CD4-positive, alpha-beta T cell treated with Interleukin-4 for 1 hour (primary cell): ENCODE data around the gene UBP1.
"Not testable (repeated sequence)": the region's sequence is repeated elsewhere in the genome, so short reads cannot be mapped to it uniquely, and the experiment has no call there.

Experiments
- DNase-seq, 2 donors: peaks; one replicate each; pipeline ENCODE4 v3.0.0-alpha.2; 2020 to 2022

UBP1 gene

DNA sequence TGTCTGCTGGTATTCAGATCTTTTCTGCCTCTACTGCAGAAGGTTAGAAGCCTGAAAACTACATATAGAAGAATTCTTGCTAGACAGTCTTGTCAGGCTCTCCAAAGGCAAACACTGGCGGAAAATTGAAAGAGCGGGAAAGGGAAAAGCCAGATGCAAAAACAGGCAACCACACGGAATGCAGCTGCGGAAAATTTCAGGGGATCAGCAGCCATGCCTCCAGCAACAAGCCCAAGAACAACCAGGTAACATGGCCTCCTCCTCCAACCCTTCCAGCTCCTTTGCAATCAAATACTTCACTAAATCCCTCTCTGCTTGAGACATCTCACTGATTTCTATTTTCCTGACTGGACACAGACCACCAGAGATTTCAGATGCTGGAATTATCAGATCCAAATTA is 9.6 kb downstream of the UBP1 start:
- no peak for DNase-seq

DNA sequence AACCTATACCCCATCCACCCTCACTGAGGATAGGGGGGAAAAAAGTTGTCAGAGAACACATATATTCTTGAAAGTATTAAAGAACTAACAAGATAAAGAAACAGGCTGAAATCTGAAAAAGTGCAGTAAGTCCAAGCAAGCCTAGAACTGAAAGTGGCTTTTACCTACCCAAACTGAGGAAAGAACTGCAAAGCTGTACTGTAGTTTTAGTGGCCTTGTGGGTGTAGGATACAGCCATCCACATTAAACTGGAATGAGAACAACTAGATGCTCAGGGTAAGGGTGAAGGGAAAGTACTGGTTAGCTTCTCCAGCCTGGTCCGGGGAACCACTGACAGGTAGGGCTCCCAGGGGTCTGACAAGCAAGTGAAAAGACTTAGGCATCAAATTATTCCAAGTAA is 10.1 kb downstream of the UBP1 start:
- no peak for DNase-seq

DNA sequence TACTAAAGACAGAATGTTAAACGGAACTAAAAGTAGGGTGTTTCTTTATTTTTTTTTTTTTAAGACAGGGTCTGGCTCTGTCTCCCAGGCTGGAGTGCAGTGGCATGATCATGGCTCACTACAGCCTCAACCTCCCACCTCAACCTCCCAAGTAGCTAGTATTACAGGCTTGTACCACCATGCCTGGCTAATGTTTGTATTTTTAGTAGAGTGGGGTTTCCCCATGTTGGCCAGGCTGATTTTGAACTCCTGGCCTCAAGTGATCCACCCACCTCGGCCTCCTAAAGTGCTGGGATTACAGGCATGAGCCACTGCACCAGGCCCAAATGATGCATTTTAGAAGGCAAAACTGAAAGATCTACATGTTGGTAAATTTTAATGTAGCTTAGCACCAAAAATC is 10.9 kb downstream of the UBP1 start:
- not testable (repeated sequence) for DNase-seq

DNA sequence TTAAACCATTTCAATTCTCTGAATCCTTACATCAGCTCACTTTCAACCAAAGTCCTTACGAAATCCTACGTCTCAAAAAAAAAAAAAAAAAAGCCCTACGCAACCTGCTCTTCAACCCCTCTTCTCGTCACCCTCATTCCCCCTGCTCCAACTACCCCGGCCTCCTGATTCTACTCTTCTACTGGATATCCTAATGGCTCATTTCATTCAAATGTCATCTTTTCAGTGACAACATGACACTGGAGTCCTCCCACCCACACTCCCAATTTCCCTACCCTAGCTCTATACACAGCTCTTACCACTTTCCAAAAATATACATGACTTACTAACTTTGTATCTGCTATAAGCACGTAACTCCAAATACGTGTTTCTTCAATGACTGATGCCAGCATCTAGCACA is 11.5 kb downstream of the UBP1 start:
- no peak for DNase-seq

DNA sequence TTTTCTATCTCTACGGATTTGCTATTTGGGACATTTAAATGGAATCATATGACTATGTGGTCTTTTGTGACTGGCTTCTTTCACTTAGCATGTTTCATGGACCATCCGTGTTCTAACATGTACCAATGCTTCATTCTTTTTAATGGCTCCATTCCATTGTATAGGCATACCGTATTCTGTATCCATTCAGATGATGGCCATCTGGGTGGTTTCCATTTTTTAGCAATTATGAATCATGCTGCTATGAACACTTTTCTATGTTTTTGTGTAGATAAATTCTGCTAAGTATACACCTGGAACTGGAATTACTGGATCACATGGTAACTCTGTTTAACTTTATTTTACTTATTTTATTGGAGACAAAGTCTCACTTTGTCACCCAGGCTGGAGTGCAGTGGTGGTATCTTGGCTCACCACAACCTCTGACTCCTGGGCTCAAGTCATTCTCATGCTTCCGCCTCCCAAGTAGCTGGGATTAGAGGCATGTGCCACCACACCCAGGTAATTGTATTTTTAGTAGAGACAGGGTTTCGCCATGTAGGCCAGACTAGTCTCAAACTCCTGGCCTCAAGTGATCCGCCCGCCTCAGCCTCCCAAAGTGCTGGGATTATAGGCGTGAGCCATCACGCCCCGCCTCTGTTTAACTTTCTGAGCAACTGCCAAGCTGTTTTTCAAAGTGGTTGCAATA is 13.4 kb downstream of the UBP1 start:
- DNase-seq = no peak

DNA sequence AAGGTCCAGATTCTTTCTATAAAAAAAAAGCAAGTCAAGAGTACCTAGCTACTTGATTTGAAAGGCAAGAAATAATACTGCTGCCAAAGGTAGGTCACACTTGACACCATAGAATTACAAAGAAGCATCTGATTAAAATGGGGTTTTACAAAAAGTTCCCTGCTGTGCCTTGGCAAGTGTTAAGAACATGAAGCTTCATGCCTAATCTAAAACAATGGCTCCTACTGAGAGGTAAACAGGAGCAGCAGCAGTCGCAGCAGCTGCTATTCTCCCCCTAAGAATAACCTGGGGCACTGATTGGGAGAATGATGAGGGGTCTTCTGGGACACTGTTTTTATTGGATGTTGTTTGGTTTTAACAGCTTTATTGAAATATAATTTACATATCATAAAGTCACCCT is 14.1 kb downstream of the UBP1 start:
- no peak for DNase-seq

DNA sequence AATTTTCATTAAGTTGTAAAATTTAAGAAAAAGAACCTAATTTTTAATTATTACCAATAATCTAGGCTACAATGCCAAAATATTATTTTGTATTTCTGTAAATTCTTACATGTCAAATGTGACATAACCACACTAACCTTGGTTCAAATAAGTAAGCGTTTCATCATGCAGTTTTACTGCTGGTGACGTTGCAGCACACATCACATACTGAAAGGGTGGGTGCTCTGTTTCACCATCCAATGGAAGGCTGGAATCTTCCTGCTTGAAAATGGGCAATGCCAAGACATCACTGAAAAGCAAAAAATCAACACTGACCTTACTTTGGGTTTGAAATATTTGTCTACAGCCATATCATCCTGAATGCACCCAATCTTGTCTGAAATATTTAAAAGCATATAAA is 14.8 kb downstream of the UBP1 start:
- DNase-seq = no peak

DNA sequence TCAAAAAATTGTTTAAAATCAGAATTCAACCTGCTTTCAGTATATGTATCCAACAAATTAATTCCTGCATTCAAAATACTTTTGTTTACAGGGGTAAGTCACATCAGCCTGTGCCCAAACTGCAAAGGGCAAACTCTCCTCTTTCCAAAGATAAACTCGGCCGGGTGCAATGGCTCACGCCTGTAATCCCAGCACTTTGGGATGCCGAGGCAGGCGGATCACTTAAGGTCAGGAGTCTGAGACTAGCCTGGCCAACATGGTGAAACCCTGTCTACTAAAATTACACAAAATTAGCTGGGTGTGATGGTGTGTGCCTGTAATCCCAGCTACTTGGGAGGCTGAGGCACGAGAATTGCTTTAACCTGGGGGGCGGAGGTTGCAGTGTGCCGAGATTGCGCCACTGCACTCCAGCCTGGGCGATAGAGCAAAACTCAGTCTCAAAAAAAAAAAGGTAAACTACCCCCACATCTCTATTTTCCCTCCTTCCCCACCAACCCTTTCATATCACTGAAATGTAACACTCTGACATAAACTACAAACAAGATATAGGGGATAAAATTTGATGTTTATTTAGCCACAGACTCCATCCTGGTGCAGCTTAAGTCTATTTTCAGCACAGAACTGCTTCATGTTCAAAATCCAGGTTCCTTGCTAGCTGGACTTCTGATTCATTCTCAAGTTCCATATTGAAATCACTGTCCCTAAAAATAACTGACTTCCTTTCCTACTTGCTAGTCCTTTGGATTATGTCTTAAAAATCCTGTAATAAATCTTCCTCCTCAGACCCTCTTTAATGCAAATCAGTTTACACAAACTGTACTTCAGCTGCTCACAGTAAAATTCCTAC is 15.4 kb downstream of the UBP1 start:
- no peak for DNase-seq

DNA sequence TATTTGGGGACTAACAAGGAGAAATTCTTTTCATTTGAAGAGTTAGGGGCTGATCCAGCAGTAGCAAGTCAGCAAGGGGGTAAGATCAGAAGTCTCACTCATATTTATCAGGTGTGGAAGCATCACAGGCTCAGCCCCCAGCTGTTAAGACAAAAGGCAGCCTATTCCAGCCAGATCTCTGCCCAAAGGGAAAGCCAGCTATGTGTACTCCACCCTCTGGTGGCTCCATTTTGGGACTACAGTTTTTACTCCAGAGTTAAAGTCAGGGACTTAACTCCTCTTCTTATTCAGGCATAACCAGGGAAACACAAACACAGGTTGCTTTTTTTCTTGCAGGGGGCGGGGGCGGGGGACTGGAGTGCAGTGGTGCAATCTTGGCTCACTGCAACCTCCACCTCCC is 19.2 kb downstream of the UBP1 start:
- no peak for DNase-seq

DNA sequence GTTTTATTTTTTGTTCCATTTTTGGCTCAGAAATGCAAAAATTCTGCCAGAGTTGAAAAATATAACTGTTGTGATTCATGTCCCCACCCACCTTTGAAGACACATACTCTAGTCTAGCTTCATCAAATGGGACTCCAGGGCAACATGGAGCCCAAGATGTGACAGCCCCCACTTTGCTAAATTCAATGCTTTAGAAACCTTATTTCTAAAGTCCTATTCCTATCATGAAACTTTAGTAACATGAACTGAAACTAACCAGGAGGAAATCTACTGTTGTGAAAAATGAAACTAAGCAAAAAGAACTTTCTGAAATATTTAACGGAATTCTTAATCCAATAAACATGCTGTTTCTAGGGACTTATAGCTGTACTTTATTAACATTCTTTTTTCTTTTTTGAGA is 20.3 kb downstream of the UBP1 start:
- no peak for DNase-seq

DNA sequence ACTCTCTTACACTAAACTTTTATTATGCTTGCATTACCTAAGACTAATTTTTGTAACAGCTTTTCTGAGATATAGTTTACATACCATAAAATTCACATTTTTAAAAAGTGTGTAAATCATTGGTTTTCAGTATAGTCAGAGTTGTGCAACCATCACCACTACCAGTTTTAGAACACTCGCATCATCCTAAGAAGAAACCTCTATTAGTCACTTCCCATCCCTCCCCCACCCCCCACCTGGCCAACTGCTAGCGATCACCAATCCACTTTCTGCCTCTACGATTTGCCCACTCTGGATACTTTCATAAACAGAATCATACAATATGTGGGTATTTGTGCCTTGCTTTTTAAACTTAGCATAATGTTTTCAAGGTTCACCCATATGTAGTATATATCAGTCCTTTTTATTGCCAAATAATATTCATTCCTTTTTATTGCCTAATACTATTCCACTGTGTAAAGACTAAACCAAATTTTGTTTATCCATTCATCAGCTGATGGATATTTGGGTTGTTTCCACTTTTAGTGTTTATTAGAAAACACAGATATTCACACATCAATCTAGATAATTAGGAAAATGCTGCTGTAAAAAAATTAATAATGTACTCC is 23.0 kb downstream of the UBP1 start:
- no peak for DNase-seq

DNA sequence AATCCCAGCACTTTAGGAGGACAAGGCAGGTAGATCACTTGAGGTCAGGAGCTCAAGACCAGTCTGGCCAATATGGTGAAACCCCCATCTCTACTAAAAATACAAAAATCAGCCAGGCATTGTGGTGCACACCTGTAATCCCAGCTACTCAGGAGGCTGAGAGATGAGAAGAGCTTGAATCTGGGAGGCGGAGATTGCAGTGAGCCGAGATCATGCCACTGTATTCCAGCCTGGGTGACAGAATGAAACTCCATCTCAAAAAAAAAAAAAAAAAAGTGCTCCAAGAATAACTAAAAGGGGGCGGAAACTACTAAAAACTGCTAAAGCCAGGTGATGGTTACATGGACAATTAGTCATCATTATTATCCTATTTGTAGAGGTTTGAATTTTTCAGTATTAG is 29.4 kb downstream of the UBP1 start:
- DNase-seq = not testable (repeated sequence)

DNA sequence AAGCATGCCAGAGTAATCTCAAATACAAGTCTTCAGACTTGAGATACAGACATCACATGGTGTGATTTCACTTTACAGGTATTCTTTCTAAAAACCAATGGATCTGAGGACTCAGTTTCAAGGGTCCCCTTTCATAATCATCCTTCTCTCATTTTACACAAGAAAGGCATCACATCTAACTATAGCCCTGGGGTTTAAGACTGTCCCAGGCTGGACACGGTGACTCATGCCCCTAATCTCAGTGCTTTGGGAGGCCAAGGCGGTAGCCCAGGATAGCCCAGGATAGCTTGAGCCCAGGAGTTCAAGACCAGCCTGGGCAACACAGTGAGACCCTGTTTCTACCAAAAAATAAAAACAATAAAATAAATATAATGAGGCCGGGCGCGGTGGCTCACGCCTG is 36.4 kb downstream of the UBP1 start:
- no peak for DNase-seq

DNA sequence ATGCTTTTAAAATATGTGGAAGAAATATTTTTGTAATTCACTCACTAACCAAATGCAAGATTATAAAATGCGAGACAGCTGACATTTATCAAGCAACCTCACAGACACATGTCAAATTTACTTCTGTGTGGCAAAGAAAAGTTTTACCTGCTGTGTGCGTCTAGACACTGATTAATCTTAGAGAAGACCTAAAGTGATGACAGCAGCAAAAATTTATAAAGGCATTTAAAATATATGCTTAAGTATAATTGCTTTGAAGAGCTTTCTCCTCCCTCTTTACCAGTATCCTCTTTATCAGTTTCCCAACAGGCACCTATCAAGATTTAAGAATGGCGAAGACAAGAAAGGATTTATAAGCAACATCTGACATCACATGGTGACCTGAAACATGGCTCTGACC is 37.3 kb downstream of the UBP1 start:
- no peak for DNase-seq

DNA sequence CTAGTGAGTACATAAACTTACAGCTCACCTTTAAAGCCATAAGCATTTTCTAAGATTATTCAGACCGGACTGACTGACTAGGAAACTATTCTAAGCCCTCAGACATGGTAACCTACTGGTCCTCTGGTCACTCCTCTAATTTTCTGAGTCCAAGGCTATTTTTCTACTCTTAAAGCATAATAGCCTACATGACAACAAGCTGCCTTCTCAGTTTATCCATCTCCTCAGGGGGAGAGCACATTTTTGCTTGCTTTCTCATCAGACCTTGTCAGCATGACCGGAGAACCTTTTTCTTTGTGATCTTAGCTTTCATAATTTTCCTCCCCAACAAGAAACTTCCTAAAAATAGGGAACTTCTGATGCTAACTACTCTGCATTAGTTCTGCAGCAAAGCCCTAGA is 38.4 kb downstream of the UBP1 start:
- no peak for DNase-seq

DNA sequence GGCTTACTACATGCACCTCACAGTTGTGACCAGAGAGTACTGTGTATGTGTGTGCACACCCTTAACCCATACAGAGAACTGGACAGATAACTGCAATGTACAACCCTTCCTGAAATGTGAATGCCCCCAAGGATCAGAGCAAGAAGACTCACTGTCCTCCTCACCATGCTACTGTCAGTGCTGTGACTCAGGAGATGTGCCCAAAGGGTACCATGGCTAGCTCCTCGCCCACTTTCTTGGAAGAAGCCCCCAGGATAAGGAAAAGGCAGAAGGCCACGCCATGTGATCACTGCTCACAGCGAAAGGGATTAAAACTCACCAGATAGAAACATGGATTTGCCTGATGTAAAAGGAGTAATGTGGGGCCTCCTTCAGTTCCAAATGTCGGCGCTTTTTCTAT is 41.8 kb downstream of the UBP1 start:
- no peak for DNase-seq

DNA sequence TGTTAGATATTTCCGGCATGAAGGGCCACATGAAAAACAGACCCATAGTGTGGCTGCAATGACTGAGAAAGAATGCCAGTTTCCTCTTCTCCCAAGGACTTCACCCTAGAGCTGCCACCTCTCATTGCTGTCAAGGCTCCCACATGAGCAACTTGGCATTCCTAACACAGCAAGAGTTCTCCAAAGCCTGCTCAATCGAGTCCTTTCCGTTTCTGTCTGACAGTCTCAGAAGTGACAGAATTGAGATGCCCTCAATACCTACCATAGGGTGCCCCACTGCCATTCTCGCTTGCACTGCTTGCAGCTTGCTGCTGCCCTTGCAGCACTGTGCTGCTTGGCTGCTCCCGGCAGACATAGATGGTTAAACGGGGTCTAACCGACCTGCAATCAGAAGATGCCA is 44.3 kb downstream of the UBP1 start:
- DNase-seq = no peak

DNA sequence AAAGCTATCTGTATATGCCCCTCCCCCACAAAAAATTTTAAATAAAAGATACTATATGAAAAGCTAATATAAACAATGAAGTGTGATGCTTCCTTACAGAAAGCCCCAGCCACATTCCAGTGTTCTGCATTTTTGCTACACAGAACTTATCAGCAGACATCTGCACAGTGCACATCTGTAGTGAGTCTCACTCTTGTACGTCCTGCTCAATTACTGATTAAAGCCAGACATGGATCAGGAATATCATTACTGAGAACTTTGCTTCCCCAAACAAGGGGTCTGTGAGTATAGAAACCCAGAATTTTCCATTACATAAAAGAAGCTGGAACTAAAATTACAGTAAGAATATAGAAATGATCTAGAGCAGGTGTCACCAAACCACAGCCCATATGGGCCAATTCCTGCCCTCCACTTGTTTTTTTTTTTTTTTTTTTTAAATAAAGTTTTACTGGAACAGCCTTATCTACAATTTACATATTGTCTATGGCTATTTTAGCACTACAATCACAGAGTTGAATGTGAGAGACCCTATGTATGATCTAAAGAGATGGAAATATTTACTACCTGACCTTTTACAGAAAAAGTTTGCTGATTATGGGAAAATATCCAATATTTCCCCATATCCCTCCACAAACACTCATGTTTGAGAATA is 45.7 kb downstream of the UBP1 start:
- no peak for DNase-seq

DNA sequence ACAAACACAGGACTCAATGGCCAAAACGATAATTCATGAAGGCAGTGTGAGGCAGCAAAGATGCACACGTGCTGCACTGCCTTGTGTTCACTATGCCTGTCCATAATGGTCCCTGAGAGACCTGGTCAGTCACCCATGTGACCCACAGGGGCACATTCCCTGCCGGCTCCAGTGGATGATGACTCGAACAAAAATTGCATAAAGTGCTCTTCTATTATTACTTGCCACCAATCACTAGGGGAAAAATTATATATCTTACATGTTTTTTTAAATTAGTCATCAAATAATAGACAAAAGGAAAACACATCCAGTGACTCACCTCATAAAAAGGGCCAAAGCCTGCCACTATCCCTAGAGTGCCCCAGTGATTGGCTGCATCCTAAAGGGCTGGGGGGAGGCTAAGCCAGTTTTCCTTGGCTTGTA is 47.5 kb downstream of the UBP1 start:
- DNase-seq = no peak

DNA sequence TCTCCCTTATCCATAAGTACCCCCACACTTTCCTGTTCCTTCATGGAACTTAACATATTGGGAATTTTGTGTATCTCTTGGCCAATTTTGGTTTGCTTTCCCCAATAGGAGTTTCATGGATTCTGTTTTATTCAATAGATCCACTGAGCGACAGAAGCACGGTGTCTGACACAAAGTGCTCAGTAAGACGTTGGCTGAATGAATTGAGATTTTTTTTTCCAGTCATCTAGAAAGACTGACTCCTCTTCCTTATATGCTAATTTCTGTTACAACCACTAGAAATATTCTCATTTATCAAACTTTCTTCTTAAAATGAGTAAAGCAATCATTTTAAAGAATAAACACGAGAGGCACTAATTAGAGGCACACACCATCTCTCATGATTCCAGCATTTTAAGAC is 48.1 kb downstream of the UBP1 start:
- DNase-seq = no peak

DNA sequence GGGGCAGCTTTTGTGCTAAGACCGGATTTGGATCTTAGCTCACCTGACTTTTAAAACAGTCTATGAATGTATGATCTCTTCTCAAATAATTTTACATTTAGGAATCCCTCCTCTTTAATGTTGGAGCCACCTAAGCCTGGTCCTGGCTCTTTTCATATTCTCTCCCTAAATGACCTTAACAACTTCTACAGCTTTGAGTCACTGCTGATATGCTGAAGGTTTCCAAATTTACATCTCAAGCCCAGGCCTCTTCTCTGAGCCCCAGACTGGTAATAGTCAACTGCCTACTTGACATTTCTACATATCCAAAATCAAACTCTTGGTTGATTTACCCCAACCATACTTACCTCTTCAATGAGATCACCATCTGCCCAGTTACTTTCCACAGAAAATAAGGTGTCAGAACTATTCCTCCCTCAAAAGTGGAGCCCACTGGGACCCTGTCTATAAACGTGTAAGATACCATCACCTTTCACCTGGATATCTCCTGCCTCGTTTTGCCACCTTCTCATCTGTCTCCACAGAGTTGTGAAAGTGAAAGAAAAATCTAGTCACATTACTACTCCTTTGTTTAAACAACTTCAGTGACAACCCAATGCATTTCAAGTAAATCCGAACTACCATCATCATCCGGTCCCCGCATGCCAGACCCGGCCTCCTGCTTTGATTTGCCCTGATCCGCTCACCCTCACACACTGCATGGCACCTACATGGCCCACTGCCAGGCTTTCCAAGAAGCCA is 48.8 kb downstream of the UBP1 start:
- DNase-seq = no peak

DNA sequence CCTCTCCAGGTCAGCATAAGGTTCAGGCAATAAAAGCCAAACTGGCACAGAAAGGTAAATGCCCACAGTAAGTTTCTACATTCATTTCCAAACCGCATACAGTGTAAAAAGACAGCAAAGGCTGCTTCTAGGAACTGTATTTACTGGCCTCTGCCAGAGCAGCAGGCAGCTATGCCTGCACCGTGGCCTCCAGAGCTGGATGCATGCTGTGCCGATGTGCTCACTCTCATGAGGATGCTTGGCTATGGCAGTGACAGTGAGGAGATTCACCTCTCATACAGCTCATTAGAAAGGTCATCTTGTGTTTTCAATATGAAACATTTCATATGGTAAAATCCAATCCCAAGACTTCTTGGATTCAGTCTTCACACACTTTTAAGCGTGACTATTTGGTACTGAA is 50.3 kb downstream of the UBP1 start:
- DNase-seq = no peak
